H1 (cell line): Measurements from ENCODE around the gene C19orf44. TPM values are rescaled to one million over a fixed set of nuclear protein-coding genes. Genes with fewer than 3 reads are reported as not detected.

Experiments
- CTCF ChIA-PET: fragments of 300-600 bp; sonication (Branson Sonifier 250); formaldehyde crosslinking; loops from one replicate; lab custom pipeline; 2021; ENCODE audit not compliant: partially characterized antibody; lab: Charles Lee
- POLR2A ChIA-PET: fragments of 300-600 bp; sonication (Branson Sonifier 250); formaldehyde crosslinking; loops from one replicate; lab custom pipeline; 2021; ENCODE audit warnings: inconsistent platforms; ENCODE audit not compliant: partially characterized antibody; lab: Charles Lee
- DNase-seq, 2 experiments: peaks; one replicate each; pipeline versions ENCODE4 v3.0.0 to v3.0.0-alpha.2; 2010 to 2022; ENCODE audit warnings: low spot score in 2 of 2, low read depth in 1 of 2, mixed read lengths in 1 of 2
- FAIRE-seq: peaks from 2 replicates; lab custom pipeline; 2011; peaks lifted over from hg19 to GRCh38; lab: Jason Lieb, UNC
- H2AFZ ChIP-seq: 2 replicates; pipeline ENCODE4 v1.8.1; 2012; ENCODE audit warnings: low read length, inconsistent platforms
- H2AK5ac ChIP-seq: 2 replicates; pipeline ENCODE4 v1.6.1; 2013; ENCODE audit warnings: low read depth, low read length
- H2BK120ac ChIP-seq: replicated peaks from 2 replicates; pipeline ENCODE3; 2013; ENCODE audit warnings: low read depth, low read length, inconsistent platforms
- H2BK12ac ChIP-seq: 2 replicates; pipeline ENCODE4 v1.6.1; 2013; ENCODE audit warnings: low read depth, low read length
- H2BK15ac ChIP-seq: 2 replicates; pipeline ENCODE4 v1.6.1; 2013; ENCODE audit warnings: low read length
- H2BK20ac ChIP-seq: 2 replicates; pipeline ENCODE4 v1.6.1; 2013; ENCODE audit warnings: low read length
- H2BK5ac ChIP-seq: 2 replicates; pipeline ENCODE4 v1.6.1; 2013; ENCODE audit warnings: low read depth, low read length
- H3K14ac ChIP-seq: 2 replicates; pipeline ENCODE4 v1.6.1; 2013; ENCODE audit warnings: inconsistent platforms; ENCODE audit not compliant: insufficient read length
- H3K18ac ChIP-seq: 2 replicates; pipeline ENCODE4 v1.6.1; 2013; ENCODE audit warnings: low read length; ENCODE audit errors: extremely low read depth
- H3K23ac ChIP-seq: 2 replicates; pipeline ENCODE4 v1.6.1; 2013; ENCODE audit warnings: inconsistent platforms; ENCODE audit not compliant: insufficient read length
- H3K23me2 ChIP-seq: 2 replicates; pipeline ENCODE4 v1.6.1; 2013; ENCODE audit warnings: low read depth, low read length
- H3K27ac ChIP-seq: 2 replicates; pipeline ENCODE4 v1.6.1; 2011; ENCODE audit warnings: low read depth, low read length, inconsistent platforms
- H3K27me3 ChIP-seq, 4 experiments: replicated peaks in 1 of 4; 1 replicate in 1 of 4; 2 replicates in 3 of 4; pipeline versions ENCODE4 v1.6.1 to v1.8.1; 2011 to 2013; ENCODE audit warnings: low read length in 3 of 4, mild to moderate bottlenecking in 3 of 4, inconsistent platforms in 2 of 4, mixed read lengths in 2 of 4, moderate library complexity in 1 of 4; ENCODE audit not compliant: control insufficient read depth in 3 of 4, insufficient read depth in 3 of 4; ENCODE audit errors: extremely low read depth in 1 of 4
- H3K36me3 ChIP-seq, 4 experiments: 2 replicates each; pipeline versions ENCODE4 v1.6.1 to v1.8.1; 2011 to 2013; ENCODE audit warnings: mild to moderate bottlenecking in 4 of 4, low read length in 3 of 4, moderate library complexity in 2 of 4, control low read depth in 1 of 4, inconsistent platforms in 1 of 4; ENCODE audit not compliant: insufficient read depth in 4 of 4, control insufficient read depth in 2 of 4
- H3K4ac ChIP-seq: replicated peaks from 2 replicates; pipeline ENCODE3; 2013; ENCODE audit warnings: low read length, low read depth, mixed read lengths, inconsistent platforms; ENCODE audit not compliant: insufficient read length
- H3K4me1 ChIP-seq, 4 experiments: replicated peaks in 1 of 4; 1 replicate in 1 of 4; 2 replicates in 3 of 4; pipeline versions ENCODE4 v1.6.1 to v1.8.1; 2011 to 2013; ENCODE audit warnings: low read length in 3 of 4, inconsistent platforms in 2 of 4, mixed read lengths in 1 of 4; ENCODE audit not compliant: insufficient read depth in 4 of 4, control insufficient read depth in 3 of 4
- H3K4me2 ChIP-seq, 2 experiments: 2 replicates each; pipeline versions ENCODE4 v1.6.1 to v1.8.1; 2011 to 2013; ENCODE audit warnings: low read depth in 2 of 2, low read length in 2 of 2, control low read depth in 1 of 2, inconsistent platforms in 1 of 2, mild to moderate bottlenecking in 1 of 2; ENCODE audit not compliant: insufficient read depth in 1 of 2
- H3K4me3 ChIP-seq, 4 experiments: fragments of 200-600, 300-600 bp in 1 of 4; sonication (generic), shearing (Covaris generic), sonication (Bioruptor Twin) in 1 of 4; 2 replicates each; pipeline versions ENCODE4 v1.5.1 to v1.8.1; 2011 to 2016; ENCODE audit warnings: low read length in 4 of 4, low read depth in 3 of 4, control low read depth in 2 of 4, inconsistent platforms in 2 of 4, mild to moderate bottlenecking in 2 of 4, mixed read lengths in 1 of 4, moderate library complexity in 1 of 4; ENCODE audit not compliant: insufficient read depth in 2 of 4; ENCODE audit errors: extremely low read depth in 1 of 4
- H3K56ac ChIP-seq: replicated peaks from 2 replicates; pipeline ENCODE3; 2013; ENCODE audit warnings: low read depth, mild to moderate bottlenecking, mixed read lengths, low read length, inconsistent platforms; ENCODE audit not compliant: insufficient read length
- H3K79me1 ChIP-seq: 2 replicates; pipeline ENCODE4 v1.6.1; 2013; ENCODE audit warnings: low read depth, low read length, control low read depth
- H3K79me2 ChIP-seq, 2 experiments: 2 replicates each; pipeline versions ENCODE4 v1.6.1 to v1.8.1; 2012 to 2013; ENCODE audit warnings: low read length in 2 of 2, mild to moderate bottlenecking in 2 of 2, inconsistent platforms in 1 of 2; ENCODE audit not compliant: insufficient read depth in 2 of 2, control insufficient read depth in 1 of 2
- H3K9ac ChIP-seq, 4 experiments: replicated peaks in 1 of 4; 1 replicate in 1 of 4; 2 replicates in 3 of 4; pipeline versions ENCODE4 v1.6.1 to v1.8.1; 2011 to 2013; ENCODE audit warnings: low read depth in 3 of 4, low read length in 3 of 4, control low read depth in 2 of 4, mild to moderate bottlenecking in 2 of 4, moderate library complexity in 2 of 4, inconsistent platforms in 1 of 4; ENCODE audit errors: extremely low read depth in 1 of 4
- H3K9me3 ChIP-seq, 2 experiments: 2 replicates each; pipeline versions ENCODE4 v1.6.1 to v1.8.1; 2012 to 2013; ENCODE audit warnings: mild to moderate bottlenecking in 2 of 2, moderate library complexity in 2 of 2, control low read depth in 1 of 2, inconsistent platforms in 1 of 2, low read depth in 1 of 2, low read length in 1 of 2, mixed read lengths in 1 of 2; ENCODE audit not compliant: insufficient read depth in 2 of 2
- H4K20me1 ChIP-seq, 2 experiments: replicated peaks in 1 of 2; 2 replicates each; pipeline versions ENCODE3 to v1.8.1; 2011 to 2013; ENCODE audit warnings: inconsistent platforms in 2 of 2, low read length in 2 of 2, mild to moderate bottlenecking in 1 of 2; ENCODE audit not compliant: insufficient read depth in 2 of 2, control insufficient read depth in 1 of 2
- H4K5ac ChIP-seq: 2 replicates; pipeline ENCODE4 v1.6.1; 2013; ENCODE audit warnings: low read length, low read depth, mixed read lengths, inconsistent platforms; ENCODE audit not compliant: insufficient read length
- H4K8ac ChIP-seq: 2 replicates; pipeline ENCODE4 v1.8.0; 2013; ENCODE audit warnings: mild to moderate bottlenecking, moderate library complexity, low read length, inconsistent platforms; ENCODE audit not compliant: insufficient read depth; ENCODE audit errors: extremely low read depth
- H4K91ac ChIP-seq: replicated peaks from 2 replicates; pipeline ENCODE3; 2013; ENCODE audit warnings: low read length, mixed read lengths, inconsistent platforms; ENCODE audit not compliant: insufficient read length
- CTBP2 ChIP-seq: IDR thresholded peaks from 2 replicates; pipeline ENCODE4 v1.7.0; 2011; ENCODE audit warnings: borderline replicate concordance, mild to moderate bottlenecking, moderate library complexity, mixed read lengths, low read length; ENCODE audit not compliant: insufficient read depth, insufficient read length
- RFX5 ChIP-seq: IDR thresholded peaks from 2 replicates; pipeline ENCODE4 v1.6.1; 2011; ENCODE audit warnings: low read depth, low read length, improper control_type of control experiment, borderline replicate concordance
- SP2 ChIP-seq: IDR thresholded peaks from 2 replicates; pipeline ENCODE4 v1.6.1; 2012; ENCODE audit warnings: mild to moderate bottlenecking, low read length, inconsistent platforms
- SUZ12 ChIP-seq: fragments of 200-600 bp; sonication (generic); IDR thresholded peaks from 2 replicates; pipeline ENCODE4 v1.6.1; 2012; ENCODE audit warnings: mild to moderate bottlenecking, inconsistent platforms, low read length, moderate library complexity, mixed read lengths
- WGBS, 2 experiments: shearing (Covaris generic) in 1 of 2; methylation state at CpG; one replicate each; pipeline versions ENCODE4 v1.1.6 to v1.1.7; 2013 to 2015; ENCODE audit warnings: low lambda C conversion rate in 2 of 2, mixed read lengths in 2 of 2, inconsistent platforms in 1 of 2, low coverage in 1 of 2, missing lambda C conversion rate in 1 of 2; ENCODE audit not compliant: insufficient replicate concordance in 2 of 2, insufficient coverage in 1 of 2, insufficient read length in 1 of 2; ENCODE audit errors: extremely low coverage in 1 of 2, missing lambda C conversion rate in 1 of 2; 5-methylcytosine and 5-hydroxymethylcytosine counted together
- polyA plus RNA-seq, 7 experiments: library from polyadenylated mRNA; depleted of rRNA in 3 of 7; stranded (reverse) in 5 of 7; unstranded in 2 of 7; fragments of >200 nt in 5 of 7; fragments of 200-250 nt in 2 of 7; gene quantifications; 1 replicate in 5 of 7; 2 replicates in 1 of 7; 4 replicates in 1 of 7; pipeline versions ENCODE4 v1.2.1 to v1.2.3, GENCODE V29; 2011 to 2013; ENCODE audit warnings: missing spikeins in 2 of 7, mixed read lengths in 2 of 7
- total RNA-seq: library from RNA; stranded (reverse); fragmentation: NEBNext Ultra II Directional; extraction: Animal tissue kit (Norgen Biotek cat#: 25700); gene quantifications from 2 replicates; pipeline ENCODE4 v1.2.1, GENCODE V29; 2021

Gene C19orf44
- total and polyA plus RNA-seq, 2 of the 8 experiments (the other 6 are each of a cell fraction or from before 2014, with no cell fraction given) = 2.1 to 4.5 TPM

DNA sequence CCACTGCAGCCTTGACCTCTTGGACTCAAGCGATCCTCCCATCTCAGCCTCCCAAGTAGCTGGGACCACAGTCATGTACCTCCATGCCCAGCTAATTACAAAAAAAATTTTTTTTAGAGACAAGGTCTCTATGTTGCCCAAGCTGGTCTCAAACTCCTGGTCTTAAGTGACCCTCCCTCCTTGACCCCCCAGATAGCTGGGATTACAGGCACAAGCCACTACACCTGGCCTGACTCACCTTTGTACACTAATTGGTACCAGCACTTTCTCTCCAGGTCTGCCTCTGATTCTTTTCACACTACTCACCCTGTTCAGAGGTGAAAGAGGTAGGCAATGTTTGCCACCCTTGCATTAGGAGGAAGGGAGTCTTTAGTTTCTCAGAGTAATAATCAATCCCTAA is 18.9 kb upstream of the C19orf44 start:
- no peak overlapping the region for H3K4me2 ChIP-seq
- H2BK120ac ChIP-seq = no peak overlapping the region
- no peaks in the 10 kb centered on the region for H3K27me3 ChIP-seq
- H3K27ac ChIP-seq = no peak overlapping the region
- H3K23ac ChIP-seq = no peak overlapping the region
- H3K79me2 ChIP-seq = no peaks in the 10 kb centered on the region
- no peaks in the 10 kb centered on the region for H3K36me3 ChIP-seq
- H3K4ac ChIP-seq = no peak overlapping the region
- peaks cover 0 to 5% of the 10 kb centered on the region in 2 experiments; a peak in 1 of 4 replicates for H3K9me3 ChIP-seq
- no peak overlapping the region for H4K8ac ChIP-seq
- FAIRE-seq = no peak
- TF ChIP-seq RFX5 = no peak
- TF ChIP-seq CTBP2 = no peak
- TF ChIP-seq SUZ12 = no peak
- no peak for TF ChIP-seq SP2
- TF ChIP-seq, all 59 proteins: peak for 0
- H4K91ac ChIP-seq = no peak overlapping the region
- no peak overlapping the region for H2AK5ac ChIP-seq
- H3K56ac ChIP-seq = no peak overlapping the region
- H3K23me2 ChIP-seq = peaks cover 1% of the 10 kb centered on the region; the same call in 1 of the 2 replicates
- no peaks in the 10 kb centered on the region for H4K20me1 ChIP-seq
- 83% methylated on average over 1 of the region's 1 CpG; no CpG with 5 or more reads in 1 of the 2 experiments for WGBS, 2 experiments
- H3K4me3 ChIP-seq = no peak overlapping the region
- CTCF ChIA-PET = interaction anchor here (2.7 kb wide), 1 partner anchor 35 kb away, joined by 11 read pairs; no protein-coding TSS in a partner anchor
- no peaks in the 10 kb centered on the region for H3K79me1 ChIP-seq
- H4K5ac ChIP-seq = no peak overlapping the region
- no peak overlapping the region for H2BK15ac ChIP-seq
- no peak overlapping the region for H3K18ac ChIP-seq
- no peaks in the 10 kb centered on the region for H3K4me1 ChIP-seq
- no peak overlapping the region for H2BK20ac ChIP-seq
- no peak overlapping the region for H2BK5ac ChIP-seq
- no peak overlapping the region for H2BK12ac ChIP-seq
- no peak overlapping the region for H3K14ac ChIP-seq
- no peak overlapping the region for H2AFZ ChIP-seq
- DNase-seq = no peak
- no peak overlapping the region for H3K9ac ChIP-seq
- POLR2A ChIA-PET = interaction anchor here (0.7 to 1.8 kb wide), 2 partner anchors 10 to 135 kb away, joined by 3 to 4 read pairs; no protein-coding TSS in a partner anchor
